Esophagus muscularis mucosa (tissue), 4 donors: ENCODE data around the gene PSMA4. TPM values are rescaled to one million over a fixed set of nuclear protein-coding genes. Genes with fewer than 3 reads are reported as not detected.

Experiments used
- DNase-seq: peaks from one replicate; pipeline ENCODE4 v3.0.0-alpha.2; 2017; ENCODE audit errors: extremely low spot score
- H3K27ac ChIP-seq, 4 donors: fragments of 200-600 bp; sonication (generic); replicated peaks in 1 of 4; 1 replicate in 3 of 4; 2 replicates in 1 of 4; pipeline ENCODE4 v1.5.1; 2016 to 2019; ENCODE audit warnings: mild to moderate bottlenecking in 1 of 4
- H3K27me3 ChIP-seq, 4 donors: fragments of 200-600 bp; sonication (generic); one replicate each; pipeline versions ENCODE4 v1.5.1 to v1.6.0; 2016 to 2019
- H3K36me3 ChIP-seq, 4 donors: fragments of 200-600 bp; sonication (generic); one replicate each; pipeline ENCODE4 v1.5.1; 2016 to 2019
- H3K4me1 ChIP-seq, 4 donors: fragments of 200-600 bp; sonication (generic); one replicate each; pipeline ENCODE4 v1.5.1; 2016 to 2019
- H3K4me3 ChIP-seq, 4 donors: fragments of 200-600 bp; sonication (generic); 1 replicate in 2 of 4; 2 replicates in 2 of 4; pipeline ENCODE4 v1.5.1; 2016 to 2019; ENCODE audit warnings: mild to moderate bottlenecking in 4 of 4, moderate library complexity in 1 of 4
- H3K9me3 ChIP-seq, 4 donors: fragments of 200-600 bp; sonication (generic); 1 replicate in 3 of 4; 2 replicates in 1 of 4; pipeline ENCODE4 v1.5.1; 2016 to 2019
- EP300 ChIP-seq: sonication (generic); formaldehyde crosslinking; IDR thresholded peaks from one replicate; pipeline ENCODE4 v1.6.1; 2017; ENCODE audit warnings: antibody characterized with exemption
- POLR2A ChIP-seq: fragments of 450-650 bp; IDR thresholded peaks from one replicate; pipeline ENCODE4 v1.6.1; 2017; ENCODE audit warnings: antibody characterized with exemption, moderate library complexity, mild to moderate bottlenecking, low read depth
- POLR2AphosphoS5 ChIP-seq, 2 donors: sonication (generic); formaldehyde crosslinking; IDR thresholded peaks; one replicate each; pipeline ENCODE4 v1.6.1; 2017; ENCODE audit warnings: antibody characterized with exemption in 2 of 2
- WGBS: methylation state at CpG from one replicate; pipeline ENCODE4 v1.1.5; 2018; 5-methylcytosine and 5-hydroxymethylcytosine counted together
- intact Hi-C: fragments of 100-400 bp; cut with DNase I; formaldehyde crosslinking; loops from one replicate; pipeline ENCODE4 v1.15.1; 2023
- total RNA-seq, 4 donors: library from RNA; depleted of rRNA; stranded (reverse); fragments of >200 nt; gene quantifications; one replicate each; pipeline versions ENCODE4 v1.1.0 to v1.2.1, GENCODE V29; 2016
- TF ChIP-seq, protein P1 (sequence below), 3 experiments: fragments of 200-600 bp in 2 of 3; fragments of 450-650 bp in 1 of 3; sonication (generic) in 2 of 3; IDR thresholded peaks; one replicate each; pipeline ENCODE4 v1.5.1; 2017 to 2019; ENCODE audit warnings: antibody characterized with exemption in 3 of 3, mild to moderate bottlenecking in 2 of 3, moderate library complexity in 1 of 3

Gene PSMA4
- total RNA-seq, 4 donors from 2014 or later: 103 to 135 (median 117) TPM

DNA sequence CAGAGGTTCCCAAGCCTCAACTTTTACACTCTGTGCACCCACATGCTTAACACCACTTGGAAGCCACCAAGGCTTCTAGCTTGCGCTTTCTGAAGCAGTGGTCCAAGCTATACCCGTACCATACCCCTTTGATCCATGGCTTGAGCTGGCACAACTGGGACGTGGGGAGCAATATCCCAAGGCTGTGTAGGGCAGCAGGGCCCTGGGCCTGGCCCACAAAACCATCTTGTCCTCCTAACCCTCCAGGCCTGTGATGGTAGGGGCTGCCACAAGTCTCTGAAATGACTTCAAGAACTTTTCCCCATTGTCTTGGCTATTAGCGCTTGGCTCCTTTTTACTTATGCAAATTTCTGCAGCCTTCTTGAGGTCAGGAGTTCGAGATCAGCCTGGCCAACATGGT lies 16.0 kb upstream of the PSMA4 start:
- Histone ChIP-seq H3K4me3 (no peak overlapping the region), H3K4me1 (no peaks in the 10 kb centered on the region), H3K27ac (no peak overlapping the region), H3K27me3 (no peaks in the 10 kb centered on the region), H3K9me3 (no peaks in the 10 kb centered on the region), H3K36me3 (peaks cover 7 to 23% (median 7%) of the 10 kb centered on the region in 4 donors)
- intact Hi-C loops: no loop called here
- TF ChIP-seq EP300: no peak
- no peak for TF ChIP-seq POLR2AphosphoS5 (IDR thresholded peaks at IDR 0.05)
- TF ChIP-seq POLR2A: no peak
- TF ChIP-seq, protein P1, sequence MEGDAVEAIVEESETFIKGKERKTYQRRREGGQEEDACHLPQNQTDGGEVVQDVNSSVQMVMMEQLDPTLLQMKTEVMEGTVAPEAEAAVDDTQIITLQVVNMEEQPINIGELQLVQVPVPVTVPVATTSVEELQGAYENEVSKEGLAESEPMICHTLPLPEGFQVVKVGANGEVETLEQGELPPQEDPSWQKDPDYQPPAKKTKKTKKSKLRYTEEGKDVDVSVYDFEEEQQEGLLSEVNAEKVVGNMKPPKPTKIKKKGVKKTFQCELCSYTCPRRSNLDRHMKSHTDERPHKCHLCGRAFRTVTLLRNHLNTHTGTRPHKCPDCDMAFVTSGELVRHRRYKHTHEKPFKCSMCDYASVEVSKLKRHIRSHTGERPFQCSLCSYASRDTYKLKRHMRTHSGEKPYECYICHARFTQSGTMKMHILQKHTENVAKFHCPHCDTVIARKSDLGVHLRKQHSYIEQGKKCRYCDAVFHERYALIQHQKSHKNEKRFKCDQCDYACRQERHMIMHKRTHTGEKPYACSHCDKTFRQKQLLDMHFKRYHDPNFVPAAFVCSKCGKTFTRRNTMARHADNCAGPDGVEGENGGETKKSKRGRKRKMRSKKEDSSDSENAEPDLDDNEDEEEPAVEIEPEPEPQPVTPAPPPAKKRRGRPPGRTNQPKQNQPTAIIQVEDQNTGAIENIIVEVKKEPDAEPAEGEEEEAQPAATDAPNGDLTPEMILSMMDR (IDR thresholded peaks at IDR 0.05): no peak
- WGBS: 95% methylated on average over 5 of the region's 5 CpGs
- DNase-seq: no peak

DNA sequence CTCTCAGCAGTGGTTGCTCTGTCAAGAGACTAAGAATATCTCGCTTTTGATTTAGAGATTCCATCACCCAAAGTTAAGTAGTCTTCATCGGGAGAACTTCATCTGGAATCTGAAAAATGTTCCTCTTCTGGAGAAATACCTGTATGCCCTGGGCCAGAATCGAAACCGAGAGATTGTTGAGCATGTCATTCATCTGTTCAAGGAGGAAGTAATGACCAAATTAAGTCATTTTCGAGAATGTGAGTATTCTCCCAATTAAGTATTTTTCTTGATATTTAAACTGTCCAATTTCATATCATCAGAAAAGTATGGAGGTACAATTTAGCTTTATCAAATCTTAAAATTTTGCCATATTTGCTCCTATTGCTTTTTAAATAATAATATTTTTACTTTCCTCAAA lies 12.9 kb upstream of the PSMA4 start:
- 88% methylated on average over 5 of the region's 5 CpGs for WGBS
- TF ChIP-seq POLR2A: no peak
- TF ChIP-seq, protein P1 (IDR thresholded peaks at IDR 0.05): no peak
- no peak for TF ChIP-seq EP300
- TF ChIP-seq POLR2AphosphoS5 (IDR thresholded peaks at IDR 0.05): no peak
- intact Hi-C loops: no loop called here
- H3K4me3 ChIP-seq: no peak overlapping the region
- H3K9me3 ChIP-seq: no peaks in the 10 kb centered on the region
- H3K27ac ChIP-seq: no peak overlapping the region
- H3K27me3 ChIP-seq: no peaks in the 10 kb centered on the region
- no peaks in the 10 kb centered on the region for H3K4me1 ChIP-seq
- H3K36me3 ChIP-seq: peaks cover 0 to 15% (median 3%) of the 10 kb centered on the region in 4 donors
- DNase-seq: no peak

DNA sequence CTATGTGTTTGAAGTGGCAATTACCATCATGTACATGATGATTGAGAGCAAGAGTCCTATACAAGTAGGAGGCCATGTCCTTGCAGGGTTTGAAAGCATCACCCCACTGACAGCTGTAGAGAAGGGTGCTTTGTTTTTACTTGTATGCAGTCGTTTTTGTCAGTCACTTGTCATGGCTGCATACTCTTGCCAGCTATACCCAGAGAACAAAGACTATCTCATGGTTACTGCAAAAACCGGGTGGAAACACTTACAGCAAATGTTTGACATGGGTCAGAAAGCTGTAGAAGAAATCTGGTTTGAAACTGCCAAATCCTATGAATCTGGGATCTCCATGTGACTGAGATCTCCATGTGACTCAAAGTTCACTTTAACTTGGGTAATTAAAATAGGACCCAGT lies 6.9 kb upstream of the PSMA4 start:
- intact Hi-C loops: no loop called here
- H3K36me3 ChIP-seq: peaks cover 0 to 13% (median 5%) of the 10 kb centered on the region in 4 donors
- no peak overlapping the region for H3K4me3 ChIP-seq
- DNase-seq: no peak
- H3K4me1 ChIP-seq: peaks cover 0 to 6% (median 0%) of the 10 kb centered on the region in 4 donors
- TF ChIP-seq, protein P1 (IDR thresholded peaks at IDR 0.05): no peak
- H3K27me3 ChIP-seq: no peaks in the 10 kb centered on the region
- no peak overlapping the region for H3K27ac ChIP-seq
- no peaks in the 10 kb centered on the region for H3K9me3 ChIP-seq
- 68% methylated on average over 2 of the region's 2 CpGs for WGBS

DNA sequence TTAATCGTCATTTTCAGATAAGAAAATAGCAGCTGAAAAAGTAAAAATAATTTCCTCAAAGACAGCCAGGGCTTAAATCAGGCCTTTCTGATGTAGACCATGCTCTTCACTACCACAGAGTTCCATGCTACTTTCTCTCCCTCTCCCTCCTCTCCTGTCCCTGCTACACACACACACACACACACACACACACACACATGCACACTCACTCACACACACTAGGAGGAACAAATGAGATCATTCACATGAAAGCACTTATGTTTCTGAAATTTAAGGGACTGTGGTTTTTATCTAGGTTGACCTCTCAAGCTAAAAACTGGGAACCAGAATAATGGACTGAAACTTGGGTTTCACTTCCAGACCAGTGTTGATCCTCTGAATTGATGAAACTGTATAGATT lies 4.1 kb upstream of the PSMA4 start:
- Histone ChIP-seq H3K36me3 (peaks cover 0 to 4% (median 1%) of the 10 kb centered on the region in 4 donors), H3K27ac (no peak overlapping the region), H3K4me3 (no peak overlapping the region), H3K4me1 (peaks cover 5 to 10% (median 9%) of the 10 kb centered on the region in 4 donors), H3K9me3 (no peaks in the 10 kb centered on the region), H3K27me3 (no peaks in the 10 kb centered on the region)
- 95% methylated on average over 1 of the region's 1 CpG for WGBS
- DNase-seq: no peak
- intact Hi-C loops: no loop called here
- TF ChIP-seq POLR2AphosphoS5 (IDR thresholded peaks at IDR 0.05): no peak
- no peak for TF ChIP-seq EP300
- TF ChIP-seq POLR2A: no peak
- TF ChIP-seq, protein P1 (IDR thresholded peaks at IDR 0.05): no peak

DNA sequence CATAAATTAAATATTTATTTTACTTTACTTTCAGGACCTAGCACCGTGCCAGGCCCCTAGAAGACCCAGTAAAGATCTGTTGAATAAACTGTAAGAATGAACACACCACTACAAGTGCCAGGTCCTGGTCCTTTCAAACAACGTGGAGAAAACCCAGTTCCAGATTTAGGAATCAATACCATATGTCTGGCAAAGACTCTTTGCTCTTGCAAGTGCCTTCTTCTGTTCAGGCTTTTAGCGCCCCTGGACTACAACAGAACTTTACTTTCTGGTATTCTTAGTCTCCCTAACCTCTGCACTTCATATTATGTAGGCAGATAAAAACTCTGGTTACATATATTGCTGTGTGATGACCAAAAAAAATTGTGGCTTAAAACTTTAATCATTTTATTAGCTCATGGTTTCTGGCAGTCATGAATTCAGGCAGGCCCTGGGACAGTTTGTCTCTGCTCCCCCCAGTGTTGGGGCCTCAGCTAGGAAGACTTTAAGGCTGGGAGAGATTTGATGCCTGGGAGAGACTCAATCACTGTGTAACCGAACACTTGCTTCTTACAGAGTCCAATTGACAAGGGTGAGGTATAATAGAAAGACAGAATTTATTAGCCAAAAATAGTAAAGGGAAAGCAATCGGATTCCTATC lies 2.9 kb upstream of the PSMA4 start:
- peaks cover 17 to 22% (median 21%) of the 10 kb centered on the region in 4 donors for H3K4me1 ChIP-seq
- no peaks in the 10 kb centered on the region for H3K27me3 ChIP-seq
- H3K36me3 ChIP-seq: peaks cover 2 to 7% (median 3%) of the 10 kb centered on the region in 4 donors
- 84% methylated on average over 5 of the region's 5 CpGs for WGBS
- no peak for DNase-seq
- H3K4me3 ChIP-seq: no peak overlapping the region
- intact Hi-C loops: no loop called here
- no peaks in the 10 kb centered on the region for H3K9me3 ChIP-seq
- no peak overlapping the region for H3K27ac ChIP-seq
- TF ChIP-seq, protein P1 (IDR thresholded peaks at IDR 0.05): no peak
- no peak for TF ChIP-seq POLR2AphosphoS5 (IDR thresholded peaks at IDR 0.05)
